Measurements from ENCODE around the gene MYCT1. TPM values are rescaled to one million over a fixed set of nuclear protein-coding genes. Genes with fewer than 3 reads are reported as not detected.
A peak's percentile ranks its signal among the peaks of the same experiment; 100 is the strongest.

MYCT1 gene
- total and polyA plus RNA-seq, 4 donors: 11.2 to 44.5 (median 16.2) TPM

DNA sequence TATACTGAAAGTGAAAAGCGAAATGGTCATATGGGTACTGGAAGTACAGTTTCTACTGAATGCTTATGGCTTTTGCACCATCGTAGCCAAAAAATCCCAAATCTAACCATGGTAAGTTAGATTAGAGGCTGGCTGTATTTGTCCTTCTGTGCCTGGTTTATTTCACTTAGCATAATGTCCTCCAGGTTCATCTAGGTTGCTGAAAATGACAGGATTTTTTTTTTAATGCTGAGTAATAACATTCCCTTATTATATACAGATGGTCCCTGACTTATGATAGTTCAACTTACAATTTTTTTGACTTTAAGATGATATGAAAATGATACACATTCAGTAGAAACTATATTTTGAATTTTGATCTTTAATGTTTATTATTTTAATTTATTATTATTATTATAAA lies 7.6 kb downstream of the MYCT1 start:
- no peaks in the 10 kb centered on the region for H3K9me3 ChIP-seq (ENCODE audit: control insufficient read depth in 4 of 4, insufficient read depth in 3 of 4, low read length in 3 of 4)
- no peak overlapping the region for H3K9ac ChIP-seq (ENCODE audit: insufficient read depth in 1 of 2, low read length in 2 of 2)
- no peak for DNase-seq
- no peak overlapping the region for H3K27ac ChIP-seq (ENCODE audit: low read depth in 1 of 2, low read length in 1 of 2)
- H3K4me3 ChIP-seq: no peak overlapping the region
- no peaks in the 10 kb centered on the region for H3K4me1 ChIP-seq (ENCODE audit: control insufficient read depth in 5 of 5, insufficient read depth in 5 of 5, low read length in 5 of 5)
- TF ChIP-seq, protein P1, sequence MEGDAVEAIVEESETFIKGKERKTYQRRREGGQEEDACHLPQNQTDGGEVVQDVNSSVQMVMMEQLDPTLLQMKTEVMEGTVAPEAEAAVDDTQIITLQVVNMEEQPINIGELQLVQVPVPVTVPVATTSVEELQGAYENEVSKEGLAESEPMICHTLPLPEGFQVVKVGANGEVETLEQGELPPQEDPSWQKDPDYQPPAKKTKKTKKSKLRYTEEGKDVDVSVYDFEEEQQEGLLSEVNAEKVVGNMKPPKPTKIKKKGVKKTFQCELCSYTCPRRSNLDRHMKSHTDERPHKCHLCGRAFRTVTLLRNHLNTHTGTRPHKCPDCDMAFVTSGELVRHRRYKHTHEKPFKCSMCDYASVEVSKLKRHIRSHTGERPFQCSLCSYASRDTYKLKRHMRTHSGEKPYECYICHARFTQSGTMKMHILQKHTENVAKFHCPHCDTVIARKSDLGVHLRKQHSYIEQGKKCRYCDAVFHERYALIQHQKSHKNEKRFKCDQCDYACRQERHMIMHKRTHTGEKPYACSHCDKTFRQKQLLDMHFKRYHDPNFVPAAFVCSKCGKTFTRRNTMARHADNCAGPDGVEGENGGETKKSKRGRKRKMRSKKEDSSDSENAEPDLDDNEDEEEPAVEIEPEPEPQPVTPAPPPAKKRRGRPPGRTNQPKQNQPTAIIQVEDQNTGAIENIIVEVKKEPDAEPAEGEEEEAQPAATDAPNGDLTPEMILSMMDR (IDR thresholded peaks at IDR 0.05; ENCODE audit: control extremely low read depth, extremely low read depth): no peak
- H3K36me3 ChIP-seq (ENCODE audit: control insufficient read depth in 4 of 4, insufficient read depth in 4 of 4, low read length in 4 of 4): no peaks in the 10 kb centered on the region
- no peak for ATAC-seq (ENCODE audit: insufficient read depth, low FRiP score)
- 77 to 83% methylated on average over 2 of the region's 2 CpGs for whole genome bisulfite sequencing, 2 donors
- H3K27me3 ChIP-seq (ENCODE audit: control insufficient read depth in 3 of 3, insufficient read depth in 3 of 3, low read length in 2 of 3): no peaks in the 10 kb centered on the region

DNA sequence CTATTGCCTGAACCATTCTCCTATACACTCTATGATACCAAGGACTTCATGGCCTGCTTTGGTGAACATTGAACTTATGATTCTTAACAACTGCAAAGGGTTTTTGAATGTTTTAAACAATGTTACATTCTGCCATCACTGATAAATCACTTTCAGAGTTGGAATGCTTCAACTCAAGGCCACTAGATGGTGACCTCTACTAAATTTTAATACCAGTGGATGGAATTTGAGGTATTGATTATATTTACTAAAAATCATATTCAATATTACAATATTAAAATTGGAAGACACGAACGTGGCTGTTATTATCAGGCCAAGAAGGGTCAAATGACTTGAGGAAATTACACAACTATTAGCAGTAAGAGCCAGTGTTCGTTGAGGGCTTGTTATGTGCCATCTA lies 18.6 kb downstream of the MYCT1 start:
- no peak for ATAC-seq (ENCODE audit: insufficient read depth, low FRiP score)
- Histone ChIP-seq H3K4me1 (ENCODE audit: control insufficient read depth in 5 of 5, insufficient read depth in 5 of 5, low read length in 5 of 5) (peaks cover 0 to 3% (median 0%) of the 10 kb centered on the region in 5 donors), H3K9me3 (ENCODE audit: control insufficient read depth in 4 of 4, insufficient read depth in 3 of 4, low read length in 3 of 4) (no peaks in the 10 kb centered on the region), H3K27me3 (ENCODE audit: control insufficient read depth in 3 of 3, insufficient read depth in 3 of 3, low read length in 2 of 3) (no peaks in the 10 kb centered on the region), H3K9ac (ENCODE audit: insufficient read depth in 1 of 2, low read length in 2 of 2) (no peak overlapping the region), H3K36me3 (ENCODE audit: control insufficient read depth in 4 of 4, insufficient read depth in 4 of 4, low read length in 4 of 4) (no peaks in the 10 kb centered on the region), H3K27ac (ENCODE audit: low read depth in 1 of 2, low read length in 1 of 2) (no peak overlapping the region), H3K4me3 (no peak overlapping the region)
- TF ChIP-seq, protein P1 (IDR thresholded peaks at IDR 0.05; ENCODE audit: control extremely low read depth, extremely low read depth): no peak
- WGBS, 2 donors: 56 to 60% methylated on average over 3 of the region's 3 CpGs
- DNase-seq: no peak

DNA sequence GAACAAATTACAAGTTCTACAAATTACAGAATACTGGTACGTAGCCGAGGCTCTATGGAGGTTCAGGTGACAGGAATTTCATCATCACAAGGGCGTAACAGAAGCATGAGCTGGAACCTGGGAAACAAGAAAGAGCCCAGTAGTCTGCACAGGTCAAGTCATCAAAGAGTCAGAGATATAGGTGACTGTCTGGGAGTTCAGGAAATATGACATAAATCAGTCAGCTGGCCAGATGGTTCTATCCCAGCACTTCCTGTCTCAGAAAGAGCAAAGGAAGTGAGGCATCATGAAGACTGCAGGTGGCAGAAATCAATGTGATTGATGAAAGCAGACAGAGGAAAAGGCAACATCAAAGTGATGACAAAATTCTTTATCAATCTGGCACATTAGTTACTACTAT lies 23.3 kb downstream of the MYCT1 start:
- Histone ChIP-seq H3K9me3 (ENCODE audit: control insufficient read depth in 4 of 4, insufficient read depth in 3 of 4, low read length in 3 of 4) (no peaks in the 10 kb centered on the region), H3K27me3 (ENCODE audit: control insufficient read depth in 3 of 3, insufficient read depth in 3 of 3, low read length in 2 of 3) (no peaks in the 10 kb centered on the region), H3K9ac (ENCODE audit: insufficient read depth in 1 of 2, low read length in 2 of 2) (no peak overlapping the region), H3K4me1 (ENCODE audit: control insufficient read depth in 5 of 5, insufficient read depth in 5 of 5, low read length in 5 of 5) (peaks cover 0 to 3% (median 0%) of the 10 kb centered on the region in 5 donors), H3K4me3 (no peak overlapping the region), H3K27ac (ENCODE audit: low read depth in 1 of 2, low read length in 1 of 2) (no peak overlapping the region), H3K36me3 (ENCODE audit: control insufficient read depth in 4 of 4, insufficient read depth in 4 of 4, low read length in 4 of 4) (no peaks in the 10 kb centered on the region)
- ATAC-seq (ENCODE audit: insufficient read depth, low FRiP score): no peak
- peak in 2 of 3 donors; percentile 17 to 27 for DNase-seq
- TF ChIP-seq, protein P1 (IDR thresholded peaks at IDR 0.05; ENCODE audit: control extremely low read depth, extremely low read depth): no peak
- 63 to 69% methylated on average over 3 of the region's 3 CpGs for WGBS, 2 donors

DNA sequence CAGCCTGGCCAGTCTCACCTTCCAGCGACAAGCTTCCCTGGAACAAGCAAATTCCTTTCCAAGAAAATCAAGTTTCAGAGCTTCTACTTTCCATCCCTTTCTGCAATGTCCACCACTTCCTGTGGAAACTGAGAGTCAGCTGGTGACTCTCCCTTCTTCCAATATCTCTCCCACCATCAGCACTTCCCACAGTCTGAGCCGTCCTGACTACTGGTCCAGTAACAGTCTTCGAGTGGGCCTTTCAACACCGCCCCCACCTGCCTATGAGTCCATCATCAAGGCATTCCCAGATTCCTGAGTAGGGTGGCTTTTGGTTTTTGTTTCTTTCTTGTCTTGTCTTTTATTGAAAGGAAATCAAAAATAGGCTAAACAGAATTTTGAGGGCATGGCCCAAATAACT lies 24.3 kb downstream of the MYCT1 start:
- H3K4me1 ChIP-seq (ENCODE audit: control insufficient read depth in 5 of 5, insufficient read depth in 5 of 5, low read length in 5 of 5): peaks cover 0 to 3% (median 0%) of the 10 kb centered on the region in 5 donors
- WGBS, 2 donors: 89 to 92% methylated on average over 4 of the region's 4 CpGs
- H3K9me3 ChIP-seq (ENCODE audit: control insufficient read depth in 4 of 4, insufficient read depth in 3 of 4, low read length in 3 of 4): no peaks in the 10 kb centered on the region
- no peak overlapping the region for H3K9ac ChIP-seq (ENCODE audit: insufficient read depth in 1 of 2, low read length in 2 of 2)
- no peak overlapping the region for H3K27ac ChIP-seq (ENCODE audit: low read depth in 1 of 2, low read length in 1 of 2)
- TF ChIP-seq, protein P1 (IDR thresholded peaks at IDR 0.05; ENCODE audit: control extremely low read depth, extremely low read depth): no peak
- ATAC-seq (ENCODE audit: insufficient read depth, low FRiP score): no peak
- H3K4me3 ChIP-seq: no peak overlapping the region
- no peak for DNase-seq
- H3K36me3 ChIP-seq (ENCODE audit: control insufficient read depth in 4 of 4, insufficient read depth in 4 of 4, low read length in 4 of 4): no peaks in the 10 kb centered on the region
- no peaks in the 10 kb centered on the region for H3K27me3 ChIP-seq (ENCODE audit: control insufficient read depth in 3 of 3, insufficient read depth in 3 of 3, low read length in 2 of 3)
